ENCODE measurements around the gene MTCP1. TPM values are rescaled to one million over a fixed set of nuclear protein-coding genes. Genes with fewer than 3 reads are reported as not detected.

Gene MTCP1
- total RNA-seq, 1 experiment from 2014 or later: 21.0 TPM

GRCh38 chrX:155112171-155112570, 41.2 kb upstream of the MTCP1 start:
- no peaks in the 10 kb centered on the region for H3K27me3 ChIP-seq (replicated peaks; ENCODE audit: insufficient read depth, low read depth, low read length, poor library complexity)
- ChIA-PET POLR2A (ENCODE audit: low non-redundant PET) (no interaction called here), CTCF (no interaction called here)
- TF ChIP-seq CTCF (conservative IDR thresholded peaks at IDR 0.05; ENCODE audit: low read depth, low read length) (no peak), EZH2 (IDR thresholded peaks at IDR 0.05; ENCODE audit: borderline replicate concordance, low read depth, low read length, poor library complexity, severe bottlenecking) (no peak)
- no TSS peak for BruUV-seq (replicated peaks)
- DNase-seq (ENCODE audit: low spot score): no peak
- H3K27ac ChIP-seq (ENCODE audit: low read depth, low read length, poor library complexity, severe bottlenecking): no peak overlapping the region
- H3K4me1 ChIP-seq (ENCODE audit: insufficient read depth, low read length, poor library complexity, severe bottlenecking): no peaks in the 10 kb centered on the region
- no peak overlapping the region for H3K4me3 ChIP-seq (ENCODE audit: low read depth, low read length, poor library complexity, severe bottlenecking)
- intact Hi-C loops (cut with micrococcal nuclease; ENCODE audit: unreplicated experiment): no loop called here
- peaks cover 10% of the 10 kb centered on the region for H3K9me3 ChIP-seq (ENCODE audit: low read depth, low read length, poor library complexity, severe bottlenecking)
- no peaks in the 10 kb centered on the region for H3K36me3 ChIP-seq (ENCODE audit: insufficient read depth, low read length, poor library complexity, severe bottlenecking)

- H3K27me3 ChIP-seq (replicated peaks; ENCODE audit: insufficient read depth, low read depth, low read length, poor library complexity): no peaks in the 10 kb centered on the region
- H3K36me3 ChIP-seq (ENCODE audit: insufficient read depth, low read length, poor library complexity, severe bottlenecking): no peaks in the 10 kb centered on the region
- BruUV-seq (replicated peaks): no TSS peak
- H3K27ac ChIP-seq (ENCODE audit: low read depth, low read length, poor library complexity, severe bottlenecking): no peak overlapping the region
- H3K9me3 ChIP-seq (ENCODE audit: low read depth, low read length, poor library complexity, severe bottlenecking): peaks cover 10% of the 10 kb centered on the region
- no peaks in the 10 kb centered on the region for H3K4me1 ChIP-seq (ENCODE audit: insufficient read depth, low read length, poor library complexity, severe bottlenecking)
- TF ChIP-seq EZH2 (IDR thresholded peaks at IDR 0.05; ENCODE audit: borderline replicate concordance, low read depth, low read length, poor library complexity, severe bottlenecking) (no peak), CTCF (conservative IDR thresholded peaks at IDR 0.05; ENCODE audit: low read depth, low read length) (no peak)
- ChIA-PET POLR2A (ENCODE audit: low non-redundant PET) (no interaction called here), CTCF (no interaction called here)
- H3K4me3 ChIP-seq (ENCODE audit: low read depth, low read length, poor library complexity, severe bottlenecking): no peak overlapping the region
- DNase-seq (ENCODE audit: low spot score): no peak
- intact Hi-C loops (cut with micrococcal nuclease; ENCODE audit: unreplicated experiment): no loop called here
These were observed 37.5 kb upstream of the MTCP1 start for GRCh38 chrX:155108427-155108826.

GRCh38 chrX:155105919-155106318, 35.0 kb upstream of the MTCP1 start:
- DNase-seq (ENCODE audit: low spot score): no peak
- no TSS peak for BruUV-seq (replicated peaks)
- ChIA-PET POLR2A (ENCODE audit: low non-redundant PET) (no interaction called here), CTCF (no interaction called here)
- Histone ChIP-seq H3K27me3 (replicated peaks; ENCODE audit: insufficient read depth, low read depth, low read length, poor library complexity) (no peaks in the 10 kb centered on the region), H3K36me3 (ENCODE audit: insufficient read depth, low read length, poor library complexity, severe bottlenecking) (no peaks in the 10 kb centered on the region), H3K4me3 (ENCODE audit: low read depth, low read length, poor library complexity, severe bottlenecking) (no peak overlapping the region), H3K4me1 (ENCODE audit: insufficient read depth, low read length, poor library complexity, severe bottlenecking) (no peaks in the 10 kb centered on the region), H3K9me3 (ENCODE audit: low read depth, low read length, poor library complexity, severe bottlenecking) (no peaks in the 10 kb centered on the region), H3K27ac (ENCODE audit: low read depth, low read length, poor library complexity, severe bottlenecking) (no peak overlapping the region)
- intact Hi-C loops (cut with micrococcal nuclease; ENCODE audit: unreplicated experiment): no loop called here
- TF ChIP-seq CTCF (conservative IDR thresholded peaks at IDR 0.05; ENCODE audit: low read depth, low read length) (no peak), EZH2 (IDR thresholded peaks at IDR 0.05; ENCODE audit: borderline replicate concordance, low read depth, low read length, poor library complexity, severe bottlenecking) (no peak)
